Esophagus squamous epithelium (tissue), 5 donors: ENCODE data around the gene GSTM4. TPM values are rescaled to one million over a fixed set of nuclear protein-coding genes. Genes with fewer than 3 reads are reported as not detected.
A peak's percentile ranks its signal among the peaks of the same experiment; 100 is the strongest.

Source experiments
- DNase-seq: peaks from one replicate; lab custom pipeline; 2025; lab: John Stamatoyannopoulos, UW
- H3K27ac ChIP-seq, 4 donors: fragments of 200-600 bp; sonication (generic); one replicate each; pipeline ENCODE4 v1.5.1; 2016 to 2019; ENCODE audit warnings: mild to moderate bottlenecking in 1 of 4
- H3K27me3 ChIP-seq, 4 donors: fragments of 200-600 bp; sonication (generic); 1 replicate in 3 of 4; 2 replicates in 1 of 4; pipeline versions ENCODE4 v1.5.1 to v1.6.0; 2017 to 2021; ENCODE audit warnings: antibody characterized with exemption in 1 of 4
- H3K36me3 ChIP-seq, 3 donors: fragments of 200-600 bp; sonication (generic); one replicate each; pipeline ENCODE4 v1.5.1; 2016 to 2019
- H3K4me1 ChIP-seq, 3 donors: fragments of 200-600 bp; sonication (generic); one replicate each; pipeline ENCODE4 v1.5.1; 2017 to 2019
- H3K4me3 ChIP-seq, 4 donors: fragments of 200-600 bp; sonication (generic); 1 replicate in 3 of 4; 2 replicates in 1 of 4; pipeline ENCODE4 v1.5.1; 2016 to 2019; ENCODE audit warnings: mild to moderate bottlenecking in 2 of 4, moderate library complexity in 1 of 4
- H3K9me3 ChIP-seq, 3 donors: fragments of 200-600 bp; sonication (generic); one replicate each; pipeline ENCODE4 v1.5.1; 2016 to 2019
- POLR2A ChIP-seq, 4 donors: fragments of 450-650 bp; IDR thresholded peaks; one replicate each; pipeline ENCODE4 v1.6.1; 2017; ENCODE audit warnings: antibody characterized with exemption in 4 of 4, mild to moderate bottlenecking in 4 of 4, moderate library complexity in 3 of 4
- WGBS, 2 donors: methylation state at CpG; one replicate each; pipeline ENCODE4 v1.1.5; 2018; 5-methylcytosine and 5-hydroxymethylcytosine counted together
- intact Hi-C: fragments of 100-400 bp; cut with DNase I; formaldehyde crosslinking; loops from one replicate; pipeline ENCODE4 v1.15.0; 2022
- total RNA-seq, 4 donors: library from RNA; depleted of rRNA; stranded (reverse); fragments of >200 nt; gene quantifications; one replicate each; pipeline ENCODE4 v1.1.0, GENCODE V29; 2016
- TF ChIP-seq, protein P1 (sequence below), 6 experiments: fragments of 450-650 bp in 4 of 6; fragments of 200-600 bp in 2 of 6; sonication (generic) in 2 of 6; IDR thresholded peaks; one replicate each; pipeline ENCODE4 v1.5.1; 2016 to 2019; ENCODE audit warnings: antibody characterized with exemption in 6 of 6, mild to moderate bottlenecking in 4 of 6, moderate library complexity in 4 of 6
- donor health status: DM: yes; HTN: yes; CAD: no.

GSTM4 gene
- total RNA-seq, 4 donors from 2014 or later, result 13.5 to 53.5 (median 29.4) TPM

DNA sequence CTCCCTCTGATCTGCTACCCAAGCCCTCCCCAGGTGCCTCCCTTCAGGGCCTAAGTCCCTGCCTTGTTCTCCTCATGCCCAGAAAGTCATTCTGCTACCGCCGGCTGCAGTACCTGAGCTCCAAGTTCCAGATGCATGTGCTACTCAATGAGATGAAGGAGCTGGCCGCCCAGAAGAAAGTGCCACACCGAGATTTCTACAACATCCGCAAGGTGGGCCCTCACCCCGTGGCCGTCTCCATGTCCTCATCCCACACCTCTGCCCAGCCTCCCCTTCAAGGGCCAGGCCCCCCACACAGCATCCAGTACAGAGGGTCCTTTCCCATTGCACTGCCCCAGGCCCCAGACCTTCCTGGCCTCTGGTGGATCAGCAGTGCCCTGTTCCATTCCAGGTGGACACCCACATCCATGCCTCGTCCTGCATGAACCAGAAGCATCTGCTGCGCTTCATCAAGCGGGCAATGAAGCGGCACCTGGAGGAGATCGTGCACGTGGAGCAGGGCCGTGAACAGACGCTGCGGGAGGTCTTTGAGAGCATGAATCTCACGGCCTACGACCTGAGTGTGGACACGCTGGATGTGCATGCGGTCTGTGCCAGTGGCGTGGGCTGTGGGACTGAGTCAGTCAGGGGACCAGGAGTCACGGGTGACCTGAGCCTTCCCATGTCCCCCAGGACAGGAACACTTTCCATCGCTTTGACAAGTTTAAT, 28.1 kb upstream of the GSTM4 start:
- no peak overlapping the region for H3K27ac ChIP-seq
- no peaks in the 10 kb centered on the region for H3K27me3 ChIP-seq
- H3K36me3 ChIP-seq, result peaks cover 28 to 64% (median 29%) of the 10 kb centered on the region in 3 donors
- H3K9me3 ChIP-seq, result no peaks in the 10 kb centered on the region
- TF ChIP-seq POLR2A (IDR thresholded peaks at IDR 0.05), result no peak
- TF ChIP-seq, protein P1, sequence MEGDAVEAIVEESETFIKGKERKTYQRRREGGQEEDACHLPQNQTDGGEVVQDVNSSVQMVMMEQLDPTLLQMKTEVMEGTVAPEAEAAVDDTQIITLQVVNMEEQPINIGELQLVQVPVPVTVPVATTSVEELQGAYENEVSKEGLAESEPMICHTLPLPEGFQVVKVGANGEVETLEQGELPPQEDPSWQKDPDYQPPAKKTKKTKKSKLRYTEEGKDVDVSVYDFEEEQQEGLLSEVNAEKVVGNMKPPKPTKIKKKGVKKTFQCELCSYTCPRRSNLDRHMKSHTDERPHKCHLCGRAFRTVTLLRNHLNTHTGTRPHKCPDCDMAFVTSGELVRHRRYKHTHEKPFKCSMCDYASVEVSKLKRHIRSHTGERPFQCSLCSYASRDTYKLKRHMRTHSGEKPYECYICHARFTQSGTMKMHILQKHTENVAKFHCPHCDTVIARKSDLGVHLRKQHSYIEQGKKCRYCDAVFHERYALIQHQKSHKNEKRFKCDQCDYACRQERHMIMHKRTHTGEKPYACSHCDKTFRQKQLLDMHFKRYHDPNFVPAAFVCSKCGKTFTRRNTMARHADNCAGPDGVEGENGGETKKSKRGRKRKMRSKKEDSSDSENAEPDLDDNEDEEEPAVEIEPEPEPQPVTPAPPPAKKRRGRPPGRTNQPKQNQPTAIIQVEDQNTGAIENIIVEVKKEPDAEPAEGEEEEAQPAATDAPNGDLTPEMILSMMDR (IDR thresholded peaks at IDR 0.05), result no peak
- H3K4me1 ChIP-seq, result peaks cover 8 to 45% (median 18%) of the 10 kb centered on the region in 3 donors
- no peak overlapping the region for H3K4me3 ChIP-seq
- no peak for DNase-seq
- intact Hi-C loops, result no loop called here
- 92 to 100% methylated on average over 3 to 19 of the region's 23 CpGs for WGBS, 2 donors

- H3K36me3 ChIP-seq, result peaks cover 28 to 64% (median 29%) of the 10 kb centered on the region in 3 donors
- TF ChIP-seq, protein P1 (IDR thresholded peaks at IDR 0.05), result no peak
- no peak for TF ChIP-seq POLR2A (IDR thresholded peaks at IDR 0.05)
- H3K4me1 ChIP-seq, result peaks cover 5 to 43% (median 10%) of the 10 kb centered on the region in 3 donors
- WGBS, 2 donors, result 63 to 69% methylated on average over 8 to 15 of the region's 23 CpGs
- DNase-seq, result no peak
- H3K27ac ChIP-seq, result no peak overlapping the region
- intact Hi-C loops, result no loop called here
- no peaks in the 10 kb centered on the region for H3K27me3 ChIP-seq
- H3K9me3 ChIP-seq, result no peaks in the 10 kb centered on the region
- H3K4me3 ChIP-seq, result no peak overlapping the region
Observed at GRCh38 chr1:109628540-109629321, 27.2 kb upstream of the GSTM4 start.

- Histone ChIP-seq H3K4me3 (no peak overlapping the region), H3K36me3 (peaks cover 28 to 64% (median 29%) of the 10 kb centered on the region in 3 donors), H3K9me3 (no peaks in the 10 kb centered on the region), H3K27ac (no peak overlapping the region), H3K27me3 (no peaks in the 10 kb centered on the region), H3K4me1 (peaks cover 0 to 35% (median 3%) of the 10 kb centered on the region in 3 donors)
- TF ChIP-seq, protein P1 (IDR thresholded peaks at IDR 0.05), result no peak
- TF ChIP-seq POLR2A (IDR thresholded peaks at IDR 0.05), result no peak
- intact Hi-C loops, result no loop called here
- 86 to 92% methylated on average over 6 to 8 of the region's 10 CpGs for WGBS, 2 donors
- DNase-seq, result no peak
Observed at GRCh38 chr1:109629372-109630030, 26.4 kb upstream of the GSTM4 start.

GRCh38 chr1:109630081-109630897, 25.6 kb upstream of the GSTM4 start:
- Histone ChIP-seq H3K9me3 (no peaks in the 10 kb centered on the region), H3K27ac (no peak overlapping the region), H3K4me3 (no peak overlapping the region), H3K4me1 (peaks cover 0 to 33% (median 0%) of the 10 kb centered on the region in 3 donors), H3K36me3 (peaks cover 28 to 64% (median 29%) of the 10 kb centered on the region in 3 donors), H3K27me3 (no peaks in the 10 kb centered on the region)
- intact Hi-C loops, result no loop called here
- DNase-seq, result no peak
- 78 to 96% methylated on average over 5 to 10 of the region's 30 CpGs for WGBS, 2 donors
- TF ChIP-seq, protein P1 (IDR thresholded peaks at IDR 0.05), result peak in 1 of 6 experiments; percentile 42
- no peak for TF ChIP-seq POLR2A (IDR thresholded peaks at IDR 0.05)
